ENCODE measurements around the gene VAV3.

The VAV3 gene

GRCh38 chr1:107939256-107939655 lies 25.7 kb downstream of the VAV3 start:
- no peak for DNase-seq (ENCODE audit: low read depth in 4 of 4, low spot score in 1 of 4)

GRCh38 chr1:107936498-107937481 lies 28.2 kb downstream of the VAV3 start:
- peak in 2 of 4 experiments; percentile 24 to 46 for DNase-seq (ENCODE audit: low read depth in 4 of 4, low spot score in 1 of 4)

GRCh38 chr1:107935396-107936064 lies 29.4 kb downstream of the VAV3 start:
- DNase-seq (ENCODE audit: low read depth in 4 of 4, low spot score in 1 of 4), result peak in 2 of 4 experiments; percentile 28 to 39

- peak in 1 of 4 experiments; percentile 3 for DNase-seq (ENCODE audit: low read depth in 4 of 4, low spot score in 1 of 4)
These were observed 30.4 kb downstream of the VAV3 start for GRCh38 chr1:107934578-107934977.

DNA sequence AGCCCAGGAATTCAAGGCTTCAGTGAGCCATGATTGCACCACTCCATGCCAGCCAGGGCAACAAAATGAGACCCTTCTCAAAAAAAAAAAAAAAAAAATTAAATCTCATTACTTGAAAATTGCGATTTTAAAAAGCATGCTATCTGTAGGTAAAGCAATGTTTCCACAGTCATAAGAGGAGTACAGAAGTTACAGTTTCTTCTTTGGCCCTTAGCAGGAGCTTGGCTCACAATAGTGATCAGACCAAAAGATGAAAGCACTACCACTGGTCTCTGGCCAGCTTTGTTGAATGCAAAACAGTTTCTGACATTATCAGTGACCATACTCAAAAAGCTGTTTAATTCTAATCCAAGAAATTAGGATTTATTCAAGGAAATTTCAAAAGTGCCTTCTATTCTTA lies 31.2 kb downstream of the VAV3 start:
- no peak for DNase-seq (ENCODE audit: low read depth in 4 of 4, low spot score in 1 of 4)

DNA sequence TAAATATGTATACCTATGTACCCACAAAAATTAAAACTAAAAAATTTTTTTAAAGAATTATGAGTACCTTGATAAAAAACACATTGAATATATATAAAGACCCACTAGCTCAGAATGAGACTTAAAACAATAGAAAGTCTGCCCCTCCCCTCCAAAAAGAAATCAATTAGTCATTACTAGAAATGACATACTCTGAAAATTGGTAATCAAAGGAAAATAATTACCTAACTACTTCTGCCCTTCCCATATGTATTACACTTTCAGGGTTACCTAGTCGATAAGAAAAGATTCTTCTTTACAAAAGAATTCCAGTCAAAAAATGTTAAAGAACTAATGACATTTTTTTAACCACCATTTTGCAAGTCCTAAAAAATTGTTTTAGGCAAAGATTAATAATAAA lies 34.7 kb downstream of the VAV3 start:
- no peak for DNase-seq (ENCODE audit: low read depth in 4 of 4, low spot score in 1 of 4)

DNA sequence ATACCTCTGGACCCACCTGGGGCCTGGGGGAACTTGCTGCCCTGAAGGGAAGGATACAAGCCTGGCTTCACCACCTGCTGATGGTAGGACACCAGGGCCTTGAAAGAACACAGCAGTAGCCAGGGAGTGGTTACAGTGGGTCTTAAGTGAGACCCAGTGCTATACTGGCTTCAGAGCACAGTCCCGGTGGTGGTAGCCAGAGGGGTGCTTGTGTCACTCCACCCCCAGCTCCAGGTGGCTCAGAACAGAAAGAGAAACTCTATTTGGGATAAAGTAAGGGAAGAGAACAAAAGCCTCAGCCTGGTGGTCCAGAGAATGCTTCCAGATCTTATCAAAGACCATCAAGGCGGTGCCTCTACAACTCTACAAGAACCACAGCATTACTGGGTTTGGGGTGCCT lies 37.2 kb downstream of the VAV3 start:
- no peak for DNase-seq (ENCODE audit: low read depth in 4 of 4, low spot score in 1 of 4)

DNA sequence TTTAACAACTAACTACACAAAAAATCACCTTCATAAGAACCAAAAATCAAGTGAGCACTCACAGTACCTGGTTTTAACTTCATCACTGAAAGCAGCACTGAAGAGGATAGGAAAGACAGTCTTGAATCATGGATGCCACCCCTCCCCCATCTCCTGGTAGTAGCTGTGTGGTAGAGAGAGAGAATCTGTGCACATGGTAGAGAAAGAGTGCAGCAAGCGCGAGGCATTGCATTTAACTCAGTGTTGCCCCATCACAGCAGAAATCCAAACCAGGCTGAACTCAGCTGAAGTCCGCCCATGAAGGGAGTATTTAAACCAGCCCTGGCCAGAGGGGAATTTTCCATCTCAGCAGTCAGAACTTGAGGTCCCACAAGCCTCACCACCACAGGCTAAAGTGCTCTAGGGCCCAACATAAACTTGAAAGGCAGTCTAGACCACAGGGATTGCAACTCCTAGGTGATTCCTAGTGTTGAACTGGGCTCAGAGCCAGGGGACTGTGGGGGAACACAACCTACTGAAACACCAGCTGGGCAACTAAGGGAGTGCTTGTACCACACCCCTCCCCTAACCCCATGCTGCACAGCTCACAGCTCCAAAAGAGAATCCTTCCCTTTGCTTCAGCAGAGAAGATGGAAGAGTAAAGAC lies 38.4 kb downstream of the VAV3 start:
- DNase-seq (ENCODE audit: low read depth in 4 of 4, low spot score in 1 of 4), result no peak

- no peak for DNase-seq (ENCODE audit: low read depth in 4 of 4, low spot score in 1 of 4)
These were observed 39.4 kb downstream of the VAV3 start for GRCh38 chr1:107925565-107925964.

DNA sequence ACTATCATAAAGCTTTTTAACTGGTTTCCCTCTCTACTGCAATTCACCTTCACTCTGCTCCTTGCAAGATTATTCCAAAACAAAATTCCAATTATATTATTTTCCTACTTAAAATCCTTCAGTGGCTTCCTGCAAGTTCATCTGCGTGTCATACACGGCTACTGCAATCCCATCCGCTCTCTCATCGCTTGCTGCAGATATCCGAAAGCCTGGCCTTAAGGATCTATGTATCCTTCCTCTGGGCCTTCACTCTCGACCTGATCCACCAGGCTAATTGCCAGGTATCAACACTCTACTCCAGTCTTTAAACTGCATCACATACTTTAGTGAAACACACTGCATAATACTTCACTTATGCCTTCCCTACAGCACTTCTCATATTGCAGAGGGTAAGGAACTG lies 44.0 kb downstream of the VAV3 start:
- DNase-seq (ENCODE audit: low read depth in 4 of 4, low spot score in 1 of 4), result no peak

GRCh38 chr1:107920561-107920960 lies 44.4 kb downstream of the VAV3 start:
- no peak for DNase-seq (ENCODE audit: low read depth in 4 of 4, low spot score in 1 of 4)

DNA sequence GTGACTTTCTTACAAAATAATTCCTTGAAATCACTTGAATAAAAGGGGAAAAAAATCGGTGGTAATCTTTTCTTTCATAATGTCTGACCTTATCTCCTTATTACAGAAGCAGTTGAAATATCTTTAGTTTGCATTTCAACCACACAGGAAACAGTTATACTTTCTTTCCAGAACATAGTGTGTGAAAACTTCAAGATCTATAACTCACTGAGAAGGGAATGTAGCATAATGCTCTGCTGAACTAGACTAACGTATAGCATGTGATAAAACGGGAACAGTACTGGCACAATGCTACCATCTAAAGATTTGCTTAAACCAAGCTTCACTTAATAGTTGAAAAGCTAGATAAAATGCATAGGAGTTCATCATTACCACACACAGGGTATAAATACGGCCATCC lies 45.0 kb downstream of the VAV3 start:
- no peak for DNase-seq (ENCODE audit: low read depth in 4 of 4, low spot score in 1 of 4)

GRCh38 chr1:107914119-107914765 lies 50.7 kb downstream of the VAV3 start:
- no peak for DNase-seq (ENCODE audit: low read depth in 4 of 4, low spot score in 1 of 4)

DNA sequence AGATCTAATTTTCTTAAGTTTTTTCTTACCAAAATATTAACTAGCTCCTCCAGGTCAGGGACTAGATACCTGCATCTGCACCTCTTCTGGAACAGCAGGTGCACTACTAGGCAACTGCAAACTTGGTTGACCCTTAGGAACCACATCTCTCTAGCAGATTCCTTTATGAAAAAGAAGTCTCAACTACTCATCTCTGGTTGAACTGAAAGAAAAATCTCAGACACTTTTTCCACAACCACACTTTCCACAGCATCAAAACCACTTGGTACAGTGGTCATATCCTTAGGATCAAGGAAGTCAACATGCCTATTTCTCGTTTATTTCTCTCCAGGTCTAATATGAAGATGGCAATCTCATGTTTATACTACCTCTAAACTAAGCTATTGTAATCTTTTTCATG lies 52.3 kb downstream of the VAV3 start:
- no peak for DNase-seq (ENCODE audit: low read depth in 4 of 4, low spot score in 1 of 4)

DNA sequence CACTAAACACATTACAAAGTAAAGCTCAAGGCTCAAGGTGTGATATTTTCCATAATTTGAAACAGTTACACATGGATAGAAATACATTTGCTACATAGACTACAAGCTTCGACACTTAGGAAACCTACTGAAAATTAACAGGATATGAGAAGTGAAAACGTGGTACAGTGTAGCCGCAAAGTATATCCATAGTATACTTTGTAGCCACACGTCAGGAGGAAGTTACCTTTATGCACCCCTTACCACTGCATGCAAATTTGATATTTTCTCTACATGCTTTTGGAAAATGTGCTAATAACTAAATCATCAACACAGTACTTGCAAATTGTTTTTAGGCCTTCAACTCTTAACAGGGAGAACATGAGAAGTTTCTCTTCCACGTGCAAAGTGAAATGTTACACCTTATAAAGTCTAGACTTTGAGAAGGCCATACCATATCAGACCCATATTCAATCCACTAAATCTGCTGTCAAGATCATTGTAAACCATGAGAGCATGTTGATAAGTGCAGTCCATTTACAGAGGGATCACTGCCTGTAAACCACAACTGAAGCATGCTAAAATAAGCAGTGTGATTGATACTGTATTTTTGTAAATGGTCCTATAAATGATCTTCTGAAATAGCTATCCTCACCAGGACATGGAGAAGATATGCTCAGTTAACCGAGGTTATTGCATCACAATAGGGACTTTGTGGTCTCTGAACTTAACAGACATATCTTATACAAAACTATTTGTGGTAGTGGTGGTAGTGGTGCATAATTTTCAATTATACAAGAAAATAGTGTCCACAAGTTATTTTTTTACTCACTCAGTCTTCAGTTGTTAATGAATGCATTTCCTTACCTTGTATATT lies 64.7 kb downstream of the VAV3 start:
- no peak for DNase-seq (ENCODE audit: low read depth in 4 of 4, low spot score in 1 of 4)

DNA sequence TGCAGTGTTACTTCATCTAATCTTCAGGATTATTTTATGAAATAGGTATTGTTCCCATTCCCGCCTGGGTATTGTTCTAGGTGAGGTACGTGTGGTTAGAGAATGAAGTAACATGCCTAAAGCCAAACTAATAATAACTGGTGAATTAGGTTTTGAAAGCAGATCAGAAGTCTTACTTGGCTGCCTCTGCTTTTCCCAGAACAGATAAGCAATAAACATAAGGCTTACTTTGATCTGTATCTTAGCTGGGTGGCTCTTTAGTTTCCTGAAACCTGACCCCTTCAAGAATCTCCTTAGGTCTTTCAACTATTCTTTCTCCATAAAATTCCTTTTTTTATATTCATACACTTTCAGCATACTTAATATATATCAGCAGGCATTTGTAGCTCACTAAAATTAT lies 65.3 kb downstream of the VAV3 start:
- no peak for DNase-seq (ENCODE audit: low read depth in 4 of 4, low spot score in 1 of 4)

GRCh38 chr1:107897438-107898345 lies 67.3 kb downstream of the VAV3 start:
- DNase-seq (ENCODE audit: low read depth in 4 of 4, low spot score in 1 of 4), result no peak

DNA sequence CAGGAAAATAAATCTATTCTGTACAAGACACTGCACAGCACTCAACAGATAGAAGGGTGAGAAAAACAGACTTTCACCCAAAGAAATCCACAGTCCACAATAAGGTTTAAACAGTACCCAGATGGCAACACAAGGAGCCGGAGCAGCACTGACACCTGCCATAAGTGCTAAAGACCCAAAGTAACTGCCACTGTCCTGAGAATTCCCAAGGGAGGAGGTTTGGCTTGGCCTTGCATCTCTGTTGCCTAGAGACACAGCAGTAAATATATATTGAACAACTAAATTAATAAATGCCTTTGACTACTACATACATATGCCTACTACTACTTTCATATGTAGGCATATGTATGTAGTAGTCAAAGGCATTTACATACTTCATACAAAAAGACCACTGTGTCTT lies 68.0 kb downstream of the VAV3 start:
- DNase-seq (ENCODE audit: low read depth in 4 of 4, low spot score in 1 of 4), result no peak

DNA sequence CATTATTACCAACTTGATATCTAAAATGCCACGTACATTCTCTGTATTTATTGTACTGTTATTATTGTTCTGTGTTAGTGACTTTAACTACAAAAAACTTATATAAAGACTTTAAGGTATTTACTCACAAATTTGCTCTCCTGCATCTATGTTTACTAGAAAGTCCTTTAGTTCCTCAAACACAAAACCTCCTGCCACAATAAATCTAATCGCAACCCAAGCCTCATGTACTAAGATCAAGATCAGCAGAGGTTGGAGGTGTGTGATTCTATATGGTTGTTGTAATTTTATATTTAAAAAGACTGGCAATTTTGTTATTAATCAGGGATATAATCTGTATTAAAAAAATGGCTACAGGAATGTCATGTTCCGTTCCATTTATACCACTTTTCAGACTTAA lies 68.6 kb downstream of the VAV3 start:
- no peak for DNase-seq (ENCODE audit: low read depth in 4 of 4, low spot score in 1 of 4)

All from stimulated activated CD4-positive, alpha-beta T cell treated with anti-CD3 and anti-CD28 coated beads, Interleukin-1b, Interleukin-23, amount 100 ng/mL, for 24 hours (primary cell).